Measurements from ENCODE around the gene POU3F1.

The POU3F1 gene

DNA sequence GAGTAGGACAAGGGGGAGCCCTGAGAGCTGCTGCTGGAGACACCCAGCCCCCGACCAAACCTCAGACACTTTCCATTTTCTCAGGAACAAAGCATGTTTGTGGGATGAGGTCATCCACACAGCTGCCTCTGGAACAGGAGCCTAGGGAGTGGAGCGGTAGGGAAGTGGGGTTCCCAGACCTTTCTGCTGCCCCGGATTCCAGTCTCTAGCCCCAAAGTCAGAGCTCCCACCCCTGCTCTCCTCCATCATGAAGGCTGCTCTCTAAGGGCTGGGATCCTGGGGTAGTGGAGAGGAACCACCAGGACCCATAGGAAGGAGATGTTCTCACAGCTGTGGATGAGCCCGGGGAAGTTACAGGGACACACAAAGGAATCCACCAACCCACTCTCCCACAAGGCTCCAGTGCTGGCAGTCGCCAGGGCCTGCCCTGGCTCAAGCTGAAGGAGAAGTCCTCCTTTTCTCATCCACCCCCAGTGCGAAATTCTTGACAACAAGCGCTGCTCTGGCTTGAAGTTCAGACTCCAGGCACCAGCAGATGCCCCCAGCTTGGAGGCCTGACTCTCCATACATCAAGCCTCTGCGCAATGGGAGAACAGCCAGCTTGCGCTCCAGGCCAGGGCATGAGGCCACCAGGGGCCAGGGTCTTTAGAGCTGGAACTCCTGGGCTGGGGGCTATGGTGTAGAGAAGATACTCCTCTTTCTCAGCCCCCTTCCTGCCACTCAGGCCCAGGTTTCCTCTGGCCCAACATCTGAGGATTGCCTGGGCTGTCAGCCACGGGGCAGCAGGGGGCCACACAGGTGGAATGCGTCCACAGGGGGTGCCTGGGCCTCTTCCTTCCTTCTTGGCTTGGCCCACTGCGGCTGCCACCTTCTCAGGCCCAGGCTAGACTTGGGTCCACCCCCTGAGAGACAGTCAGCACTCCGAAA is 45.8 kb downstream of the POU3F1 start:
- peak; percentile 37 for DNase-seq

DNA sequence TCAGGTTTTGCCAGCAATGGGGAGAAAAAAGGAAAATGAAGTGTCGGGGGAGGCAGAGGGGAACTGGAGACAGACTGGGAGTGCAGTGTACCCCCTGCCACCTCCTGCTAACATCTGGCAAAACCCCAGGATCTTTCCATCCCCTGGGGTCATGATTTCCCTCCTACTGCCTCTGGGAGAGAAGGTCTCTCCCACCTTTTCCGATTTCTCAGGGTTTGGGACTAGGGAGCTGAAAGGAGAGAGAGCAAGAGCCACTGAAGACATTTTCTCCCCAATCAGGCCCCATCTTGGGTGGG is 46.4 kb downstream of the POU3F1 start:
- DNase-seq, result no peak

DNA sequence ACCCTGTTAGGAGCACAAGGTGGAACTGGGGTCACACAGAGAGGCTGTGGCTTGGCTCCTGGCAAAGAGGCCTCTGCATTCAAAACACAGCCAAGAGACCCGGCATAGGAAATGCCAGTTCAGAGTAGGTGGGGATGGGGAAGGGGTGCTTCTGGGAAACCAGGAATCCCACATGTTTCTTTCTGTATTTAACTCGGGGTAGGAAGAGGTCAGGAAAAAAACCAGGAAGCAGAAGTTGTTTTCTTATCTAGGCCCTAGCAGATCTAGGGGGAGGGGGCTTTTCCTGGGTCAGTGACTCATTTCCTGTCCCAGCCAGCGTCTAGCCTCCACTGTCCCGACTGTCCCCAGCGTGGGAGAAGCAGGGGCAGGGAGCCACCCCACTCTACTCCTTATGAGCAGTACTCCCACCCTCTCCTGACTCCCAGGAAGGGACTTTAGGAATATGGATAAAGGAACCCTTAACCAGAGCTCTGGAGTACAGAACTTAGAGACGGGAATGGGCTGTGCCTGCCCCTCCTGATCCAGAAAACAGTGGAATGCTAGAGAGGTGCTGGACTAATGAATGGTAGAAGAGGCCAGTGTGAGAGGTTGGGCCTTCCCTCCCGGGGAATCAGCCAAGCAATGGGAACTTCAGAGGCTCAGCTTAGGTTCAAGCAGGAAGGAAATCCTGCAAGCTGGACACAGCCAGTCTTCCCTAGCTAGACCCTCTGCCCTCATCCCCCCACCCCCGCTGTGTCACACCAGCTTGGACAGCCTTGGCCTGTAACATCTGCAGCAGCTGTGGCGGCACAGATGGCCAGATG is 47.0 kb downstream of the POU3F1 start:
- DNase-seq, result peak; percentile 20

DNA sequence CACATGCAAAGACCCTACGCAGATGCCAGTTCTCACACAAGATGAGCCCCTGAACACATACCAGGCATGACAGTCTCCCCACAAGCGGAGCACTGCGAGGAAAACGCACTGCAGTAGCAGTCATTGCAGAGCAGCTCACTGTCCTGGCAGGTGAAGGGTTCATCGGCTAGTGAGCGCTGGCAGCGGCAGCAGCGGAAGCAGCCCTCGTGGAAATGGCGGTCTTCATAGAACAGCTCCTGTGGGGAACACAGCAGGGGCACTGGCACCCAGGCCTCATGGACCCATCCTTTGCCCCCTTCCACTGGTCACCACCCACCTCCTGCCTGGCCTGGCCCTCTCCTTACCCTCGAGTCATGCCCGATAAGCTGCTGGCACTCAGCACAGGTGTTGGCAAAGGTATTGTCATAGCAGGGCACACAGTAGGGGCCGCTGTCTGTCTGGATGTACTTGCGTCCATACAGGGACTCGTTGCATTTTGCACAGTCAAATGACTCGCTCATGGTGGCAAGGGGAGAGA is 47.6 kb downstream of the POU3F1 start:
- DNase-seq, result no peak

DNA sequence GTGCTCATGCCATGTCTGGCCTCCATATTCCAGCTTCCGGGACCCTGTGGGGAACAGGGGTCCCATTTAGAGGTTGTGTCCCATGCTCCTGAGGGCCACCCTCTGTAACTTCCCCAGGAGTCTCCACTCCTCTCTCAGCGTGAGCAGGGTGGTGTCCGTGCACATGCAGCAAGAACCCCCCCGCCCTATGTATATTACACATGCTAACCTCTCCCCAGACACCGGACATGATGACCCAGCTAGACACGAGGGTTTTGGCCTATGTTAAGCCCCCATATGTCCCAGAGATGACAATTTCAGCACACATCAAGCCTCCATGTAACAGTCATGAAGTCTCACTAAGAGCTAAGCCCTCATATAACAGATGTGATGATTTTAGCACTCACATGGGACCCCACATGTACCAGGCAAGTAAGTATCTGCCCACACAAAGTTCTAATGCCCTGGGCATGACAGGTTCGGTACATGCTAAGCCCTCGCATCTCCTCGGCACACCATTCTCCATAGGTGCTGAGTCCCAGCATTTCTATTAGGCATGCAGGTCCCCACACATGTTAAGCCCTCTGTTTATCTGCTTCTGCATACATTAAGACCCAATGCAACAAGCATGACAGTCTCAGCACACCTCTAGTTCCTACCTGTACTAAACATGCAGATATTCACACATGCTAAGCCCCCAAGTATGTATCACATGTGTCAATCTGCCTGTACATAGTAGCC is 48.3 kb downstream of the POU3F1 start:
- no peak for DNase-seq

DNA sequence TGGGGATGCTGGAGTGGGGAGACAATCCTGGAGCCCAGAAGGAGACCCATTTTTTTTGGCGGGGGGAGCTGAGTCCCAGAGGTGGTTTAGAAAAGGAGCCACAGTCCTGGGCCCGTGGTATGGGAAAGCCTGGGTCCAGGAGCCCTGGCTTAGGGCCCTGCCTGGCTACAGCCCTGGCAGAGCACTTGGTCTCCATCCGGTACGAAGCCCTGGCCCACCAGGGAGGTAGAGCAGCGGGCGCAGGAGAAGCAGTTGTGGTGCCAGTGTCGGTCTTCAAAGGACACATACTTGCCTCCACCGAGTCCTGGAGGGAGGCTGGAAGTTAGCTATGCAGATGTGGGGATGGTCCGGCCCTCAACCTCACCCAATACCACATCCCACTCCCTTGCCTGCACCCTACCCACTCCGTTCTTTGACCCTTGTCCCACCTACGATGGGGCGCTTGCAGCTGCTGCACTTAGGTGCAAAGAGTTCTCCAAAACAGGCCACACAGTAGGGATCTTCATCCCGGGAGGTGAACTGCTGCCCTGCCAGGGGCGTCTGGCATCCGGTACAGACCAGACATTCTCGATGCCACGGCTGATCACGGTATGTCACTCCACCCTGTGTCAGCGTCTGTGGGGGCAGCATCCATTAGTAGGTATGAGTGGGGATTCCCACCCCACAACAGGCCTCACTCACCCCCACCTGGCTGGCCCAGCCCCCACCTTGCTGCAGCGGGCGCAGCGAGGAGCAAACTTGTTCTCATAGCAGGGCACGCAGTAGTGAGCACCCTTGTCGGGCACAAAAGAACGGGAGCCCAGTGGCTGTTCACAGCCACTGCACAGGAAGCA is 49.1 kb downstream of the POU3F1 start:
- DNase-seq, result no peak

DNA sequence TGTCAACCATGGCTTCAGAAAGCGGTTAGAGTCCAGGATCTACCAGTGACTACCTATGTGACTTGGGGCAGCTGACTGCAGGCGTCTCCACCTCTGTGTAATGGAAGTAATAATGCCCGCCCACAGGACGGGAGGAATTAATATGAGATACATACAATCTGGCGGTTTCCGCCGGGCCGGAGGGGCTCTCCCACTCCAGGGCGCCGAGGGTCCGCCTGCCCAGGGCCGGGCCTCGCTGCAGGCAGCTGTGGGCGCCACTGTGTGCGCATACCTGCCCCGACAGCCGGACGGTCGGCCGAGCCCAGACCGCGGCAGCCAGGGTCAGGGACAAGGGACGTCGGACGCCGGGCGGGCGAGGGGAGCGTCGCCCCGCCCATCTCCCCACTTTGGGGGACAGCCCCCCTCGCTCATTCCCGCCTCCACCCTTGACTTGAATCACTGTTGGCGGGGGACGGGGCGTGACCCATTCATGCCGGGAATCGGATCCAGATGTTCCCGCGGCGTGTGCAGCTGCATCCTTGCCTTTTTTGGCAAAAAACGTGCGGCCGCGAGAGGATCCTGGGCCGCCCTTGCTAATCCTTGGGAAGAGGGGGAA is 50.7 kb downstream of the POU3F1 start:
- DNase-seq, result no peak

DNA sequence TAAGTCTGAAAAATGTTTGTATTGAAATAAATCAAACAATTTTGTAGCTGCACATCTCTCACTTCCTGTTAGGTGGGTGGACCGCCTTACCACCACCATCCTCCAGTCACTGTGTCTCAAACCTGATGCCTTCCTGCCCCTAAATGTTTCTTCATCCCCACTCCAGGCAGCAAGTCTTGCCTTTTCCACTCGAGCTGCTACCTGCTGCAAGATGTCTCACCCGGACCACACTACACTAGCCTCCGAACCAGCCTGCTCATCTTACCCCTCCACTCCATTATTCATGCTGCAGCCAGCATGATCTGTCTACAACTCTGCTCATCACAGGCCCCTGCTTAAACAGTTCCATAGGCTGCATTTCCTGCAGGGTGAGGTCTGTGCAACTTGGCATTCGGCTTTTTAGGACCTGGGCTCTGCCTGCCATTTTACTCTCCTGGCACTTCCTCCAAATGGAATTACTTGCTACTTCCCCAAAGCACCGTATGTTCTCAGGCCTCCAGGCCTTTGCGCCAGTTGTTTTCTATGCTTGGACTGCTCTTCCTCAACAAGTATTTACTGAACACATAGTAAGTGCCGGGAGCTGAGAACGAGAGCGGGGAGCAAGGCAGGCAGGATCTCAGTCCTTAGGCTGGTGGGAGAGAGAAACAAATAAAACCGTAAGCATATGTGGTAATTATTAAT is 51.6 kb downstream of the POU3F1 start:
- DNase-seq, result no peak

All from T1000 (cell line).